Endothelial cell of umbilical vein (primary cell): ENCODE measurements around the gene RNF25. TPM values are rescaled to one million over a fixed set of nuclear protein-coding genes. Genes with fewer than 3 reads are reported as not detected.

Experiments used
- BruUV-seq: library from RNA; stranded (reverse); fragments of 400-500 nt; replicated peaks from 2 replicates; lab custom pipeline; 2021; lab: Mats Ljungman, UMichigan
- CTCF ChIA-PET: fragments of 300-600, 350-600 bp; sonication (Branson Sonifier 250); formaldehyde crosslinking; loops from one replicate; lab custom pipeline; 2021; ENCODE audit warnings: antibody characterized with exemption, inconsistent platforms; lab: Charles Lee
- POLR2A ChIA-PET: fragments of 300-600, 350-600 bp; sonication (Branson Sonifier 250); formaldehyde crosslinking; loops from one replicate; lab custom pipeline; 2021; ENCODE audit warnings: antibody characterized with exemption, inconsistent platforms; lab: Charles Lee
- DNase-seq: peaks from one replicate; pipeline ENCODE4 v3.0.0-alpha.2; 2011; ENCODE audit warnings: low read depth, low spot score
- FAIRE-seq: peaks from 2 replicates; lab custom pipeline; 2011; peaks lifted over from hg19 to GRCh38; lab: Jason Lieb, UNC
- H2AFZ ChIP-seq: 2 replicates; pipeline ENCODE4 v1.6.0; 2012; ENCODE audit warnings: low read depth, low read length, control low read depth, inconsistent platforms
- H3K27ac ChIP-seq: 2 replicates; pipeline ENCODE4 v1.5.1; 2011; ENCODE audit warnings: low read depth, mild to moderate bottlenecking, control low read depth, low read length, moderate library complexity; ENCODE audit not compliant: insufficient read depth
- H3K27me3 ChIP-seq, 2 experiments: 2 replicates each; pipeline versions ENCODE4 v1.6.0 to v1.6.1; 2011; ENCODE audit warnings: low read length in 2 of 2, mixed read lengths in 1 of 2; ENCODE audit not compliant: control insufficient read depth in 2 of 2, insufficient read depth in 2 of 2
- H3K36me3 ChIP-seq, 2 experiments: 2 replicates in 1 of 2; 3 replicates in 1 of 2; pipeline ENCODE4 v1.5.1; 2011; ENCODE audit warnings: low read length in 2 of 2, mild to moderate bottlenecking in 1 of 2, moderate library complexity in 1 of 2; ENCODE audit not compliant: control insufficient read depth in 2 of 2, insufficient read depth in 2 of 2; ENCODE audit errors: extremely low read depth in 1 of 2
- H3K4me1 ChIP-seq: 3 replicates; pipeline ENCODE4 v1.5.1; 2011; ENCODE audit warnings: mild to moderate bottlenecking, low read length; ENCODE audit not compliant: control insufficient read depth, insufficient read depth; ENCODE audit errors: extremely low read depth
- H3K4me2 ChIP-seq: 2 replicates; pipeline ENCODE4 v1.6.1; 2011; ENCODE audit warnings: low read length, control low read depth, mixed read lengths; ENCODE audit not compliant: insufficient read depth
- H3K4me3 ChIP-seq, 3 experiments: fragments of 200-600 bp in 1 of 3; sonication (generic), shearing (Covaris generic) in 1 of 3; replicated peaks in 1 of 3; 2 replicates each; pipeline ENCODE4 v1.5.1; 2011 to 2016; ENCODE audit warnings: control low read depth in 3 of 3, low read length in 3 of 3, mild to moderate bottlenecking in 2 of 3, inconsistent platforms in 1 of 3, low read depth in 1 of 3, moderate library complexity in 1 of 3; ENCODE audit not compliant: insufficient read depth in 1 of 3
- H3K79me2 ChIP-seq: 2 replicates; pipeline ENCODE4 v1.6.0; 2012; ENCODE audit warnings: low read length, inconsistent platforms; ENCODE audit not compliant: control insufficient read depth, insufficient read depth
- H3K9ac ChIP-seq: replicated peaks from 2 replicates; pipeline ENCODE3; 2011; ENCODE audit warnings: low read length, control low read depth; ENCODE audit not compliant: insufficient read depth; ENCODE audit errors: extremely low read depth
- H3K9me1 ChIP-seq: replicated peaks from 3 replicates; pipeline ENCODE4 v1.6.0; 2011; ENCODE audit warnings: mild to moderate bottlenecking, low read length; ENCODE audit not compliant: control insufficient read depth, insufficient read depth; ENCODE audit errors: extremely low read depth
- H3K9me3 ChIP-seq: replicated peaks from 2 replicates; pipeline ENCODE4 v1.5.1; 2012; ENCODE audit warnings: low read length, inconsistent platforms; ENCODE audit not compliant: control insufficient read depth, insufficient read depth
- H4K20me1 ChIP-seq: replicated peaks from 2 replicates; pipeline ENCODE3; 2011; ENCODE audit warnings: mild to moderate bottlenecking, low read length; ENCODE audit not compliant: control insufficient read depth, insufficient read depth; ENCODE audit errors: extremely low read depth
- CTCF ChIP-seq, 2 donors: IDR thresholded peaks; 1 replicate in 1 of 2; 2 replicates in 1 of 2; pipeline ENCODE4 v1.5.1; 2011; ENCODE audit warnings: low read length in 2 of 2, mild to moderate bottlenecking in 2 of 2, moderate library complexity in 2 of 2, control low read depth in 1 of 2, inconsistent platforms in 1 of 2, low read depth in 1 of 2; ENCODE audit not compliant: insufficient read depth in 1 of 2; ENCODE audit errors: extremely low read depth in 1 of 2
- FOS ChIP-seq: IDR thresholded peaks from 2 replicates; pipeline ENCODE4 v1.6.1; 2011; ENCODE audit warnings: mild to moderate bottlenecking, low read length, moderate library complexity, borderline replicate concordance; ENCODE audit not compliant: insufficient read depth
- GATA2 ChIP-seq: IDR thresholded peaks from 2 replicates; pipeline ENCODE4 v1.7.0; 2011; ENCODE audit warnings: low read depth, mild to moderate bottlenecking, moderate library complexity, mixed read lengths, low read length; ENCODE audit not compliant: insufficient read length, insufficient read depth
- MYC ChIP-seq: IDR thresholded peaks from one replicate; pipeline ENCODE4 v1.6.1; 2011; ENCODE audit warnings: mild to moderate bottlenecking, low read depth, low read length
- POLR2AphosphoS5 ChIP-seq: IDR thresholded peaks from 2 replicates; pipeline ENCODE4 v1.6.1; 2012; ENCODE audit warnings: low read depth, mild to moderate bottlenecking, control low read depth, low read length, moderate library complexity; ENCODE audit not compliant: insufficient read depth
- dilution Hi-C: fragments of 300-500 bp; cut with MboI; formaldehyde crosslinking; loops from one replicate; pipeline ENCODE4 v1.15.0; 2019; ENCODE audit warnings: low sequenced_read_pairs; ENCODE audit not compliant: extremely low pct_ligation_motif_present
- intact Hi-C: fragments of 100-400 bp; cut with micrococcal nuclease; formaldehyde crosslinking; loops from one replicate; pipeline ENCODE4 v1.10.0; 2022
- polyA plus RNA-seq, 4 experiments: library from polyadenylated mRNA; depleted of rRNA in 3 of 4; stranded (reverse) in 3 of 4; unstranded in 1 of 4; fragments of >200 nt; gene quantifications; 2 replicates each; pipeline versions ENCODE4 v1.2.1 to v1.2.3, GENCODE V29; 2011 to 2012; ENCODE audit warnings: missing spikeins in 1 of 4
- total RNA-seq: library from RNA; stranded (reverse); gene quantifications from 2 replicates; pipeline ENCODE4 v1.2.3, GENCODE V29; 2021

RNF25 gene
- total and polyA plus RNA-seq, 2 donors (not counting 3 experiments of a cell fraction or from before 2014, with no cell fraction given): 38.2 to 61.1 TPM

GRCh38 chr2:218618102-218618860, 53.5 kb downstream of the RNF25 start:
- dilution Hi-C loops: no loop called here
- TF ChIP-seq POLR2AphosphoS5: no peak
- no peak for TF ChIP-seq CTCF (IDR thresholded peaks at IDR 0.05; ENCODE audit: extremely low read depth in 1 of 2, insufficient read depth in 1 of 2, low read depth in 1 of 2, low read length in 2 of 2)
- no peak for TF ChIP-seq FOS
- no peak for TF ChIP-seq GATA2
- no peak for TF ChIP-seq MYC
- Histone ChIP-seq H3K27ac (no peak overlapping the region), H3K4me2 (no peak overlapping the region), H2AFZ (no peak overlapping the region), H3K27me3 (no peaks in the 10 kb centered on the region), H3K4me1 (peaks cover 9% of the 10 kb centered on the region), H3K9me3 (no peaks in the 10 kb centered on the region), H3K9ac (no peak overlapping the region), H3K9me1 (no peaks in the 10 kb centered on the region), H3K4me3 (no peak overlapping the region), H3K79me2 (no peaks in the 10 kb centered on the region), H3K36me3 (no peaks in the 10 kb centered on the region), H4K20me1 (no peaks in the 10 kb centered on the region)
- BruUV-seq: no TSS peak
- intact Hi-C loops: no loop called here
- ChIA-PET POLR2A (interaction anchor here (0.5 kb wide), 1 partner anchor 43 kb away, joined by 3 read pairs; no protein-coding TSS in a partner anchor), CTCF (interaction anchor here (1.1 to 4.1 kb wide), 2 partner anchors 11 to 13 kb away, joined by 3 to 15 read pairs; partner anchors contain the start of gene PLCD4)
- no peak for FAIRE-seq
- no peak for DNase-seq
